Heart left ventricle (tissue), 16 donors: ENCODE results near the gene LRMDA. TPM values are rescaled to one million over a fixed set of nuclear protein-coding genes. Genes with fewer than 3 reads are reported as not detected.

Source experiments
- ATAC-seq, 4 donors: fragments of 200-7000 bp; cut with Tn5 transposase; one replicate each; pipeline ENCODE4 v1.9.1; 2020 to 2022; ENCODE audit warnings: moderate library complexity in 4 of 4, mild to moderate bottlenecking in 3 of 4, moderate number of reproducible peaks in 1 of 4
- DNase-seq, 5 donors: peaks; one replicate each; pipeline ENCODE4 v3.0.0-alpha.2; 2020
- H3K27ac ChIP-seq, 12 donors: fragments of 200-600 bp; sonication (generic) in 4 of 12; one replicate each; pipeline versions ENCODE4 v1.5.0 to v1.8.0; 2016 to 2022; ENCODE audit warnings: mild to moderate bottlenecking in 2 of 12
- H3K27me3 ChIP-seq, 9 donors: fragments of 200-600 bp; sonication (generic) in 2 of 9; one replicate each; pipeline versions ENCODE4 v1.5.1 to v1.8.0; 2016 to 2022; ENCODE audit warnings: mild to moderate bottlenecking in 3 of 9
- H3K36me3 ChIP-seq, 9 donors: fragments of 200-600 bp; sonication (generic) in 2 of 9; one replicate each; pipeline versions ENCODE4 v1.5.0 to v1.8.0; 2018 to 2022; ENCODE audit warnings: mild to moderate bottlenecking in 2 of 9
- H3K4me1 ChIP-seq, 12 donors: fragments of 200-600 bp; sonication (generic) in 4 of 12; one replicate each; pipeline versions ENCODE4 v1.5.0 to v1.8.0; 2016 to 2022; ENCODE audit warnings: mild to moderate bottlenecking in 3 of 12
- H3K4me3 ChIP-seq, 12 donors: fragments of 200-600 bp; sonication (generic) in 4 of 12; one replicate each; pipeline versions ENCODE4 v1.5.0 to v1.8.0; 2017 to 2022; ENCODE audit warnings: mild to moderate bottlenecking in 9 of 12, moderate library complexity in 4 of 12
- H3K9me3 ChIP-seq, 12 donors: fragments of 200-600 bp; sonication (generic) in 4 of 12; one replicate each; pipeline versions ENCODE4 v1.5.0 to v1.8.0; 2016 to 2022; ENCODE audit warnings: mild to moderate bottlenecking in 1 of 12
- POLR2A ChIP-seq, 2 donors: fragments of 450-650 bp; IDR thresholded peaks; one replicate each; pipeline ENCODE4 v1.6.1; 2017; ENCODE audit warnings: antibody characterized with exemption in 2 of 2, mild to moderate bottlenecking in 2 of 2, moderate library complexity in 2 of 2
- WGBS, 4 donors: extraction: QIAGEN DNeasy Blood & Tissue Kit in 2 of 4; methylation state at CpG; one replicate each; pipeline versions ENCODE4 v1.1.5 to v1.1.7; 2013 to 2018; 5-methylcytosine and 5-hydroxymethylcytosine counted together
- intact Hi-C, 10 donors: fragments of 100-400 bp; cut with DNase I; formaldehyde crosslinking; loops; one replicate each; pipeline versions ENCODE4 v1.11.1 to v1.14.2; 2022
- polyA plus RNA-seq, 2 donors: library from polyadenylated mRNA; stranded (reverse); fragments of 200-250 nt; gene quantifications; one replicate each; pipeline ENCODE4 v1.2.3, GENCODE V29; 2013
- total RNA-seq, 9 donors: library from RNA; depleted of rRNA in 2 of 9; stranded (reverse); fragments of >200 nt in 2 of 9; fragmentation: NEBNext Ultra II Directional in 3 of 9; extraction: Animal tissue kit (Norgen Biotek cat#: 25700) in 3 of 9; gene quantifications; one replicate each; pipeline versions ENCODE4 v1.1.0 to v1.2.4, GENCODE V29; 2016 to 2023
- TF ChIP-seq, protein P1 (sequence below), 12 donors: fragments of 200-600 bp; sonication (generic) in 4 of 12; IDR thresholded peaks; one replicate each; pipeline versions ENCODE4 v1.5.0 to v1.8.0; 2018 to 2022; ENCODE audit warnings: antibody characterized with exemption in 12 of 12, mild to moderate bottlenecking in 5 of 12
- donor health status: ischemic (EF 13 %, LVEDD 7.1; RV severe dilation, severe dysfunction).
- donor health status: healthy with polysubstance abuse.
- donor health status: DM: no; HTN: yes; CAD: no.
- donor health status: DM: no; HTN: no; CAD: no.
- donor health status: ischemic (EF 25% LVEDD 6.9; RV normal size, moderate dysfunction).
- donor health status: ischemic (EF 25% LVEDD 5.7; RV mildly dilated, moderate dysfunction).
- donor health status: healthy.
- donor health status: DM: yes; HTN: yes; CAD: no.
- donor health status: ischemic (EF 35%, LVEDD 5.7; RV mildly dilated, moderate dysfunction).
- donor health status: nonischemic (EF 11% LVEDD 7.7; RV severe dilation, severe dysfunction).
- donor health status: DM: yes; HTN: yes; CAD: no.
- donor health status: PGD.
- donor health status: ischemic (EF 29% LVEDD 5.4; RV normal size, mild dysfunction).
- donor health status: nonischemic (EF 23%, LVEDD 6.1; RV moderate dilation, normal function).

LRMDA gene
- total and polyA plus RNA-seq, 11 donors = 2.4 to 34.4 (median 14.9) TPM

DNA sequence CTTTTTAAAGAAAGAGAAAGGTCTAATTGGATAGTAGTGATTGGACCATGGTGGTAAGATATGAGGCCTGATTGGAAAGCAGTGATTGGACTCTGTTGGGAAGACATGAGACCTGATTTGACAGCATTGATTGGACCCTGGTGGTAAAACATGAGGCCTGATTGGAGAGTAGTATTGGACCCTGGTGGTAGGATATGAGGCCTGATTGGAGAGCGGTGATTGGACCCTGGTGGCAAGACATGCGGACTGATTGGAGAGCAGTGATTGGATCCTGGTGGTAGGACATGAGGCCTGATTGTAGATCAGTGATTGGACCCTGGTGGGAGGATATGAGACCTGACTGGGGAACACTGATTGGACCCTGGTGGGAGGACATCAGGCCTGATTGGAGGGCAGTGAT, 444.3 kb downstream of the LRMDA start:
- WGBS, 4 donors = 90 to 99% (median 96%) methylated on average over 2 of the region's 2 CpGs
- intact Hi-C loops = no loop called here
- H3K9me3 ChIP-seq = no peaks in the 10 kb centered on the region
- H3K4me1 ChIP-seq = no peaks in the 10 kb centered on the region
- H3K4me3 ChIP-seq = no peak overlapping the region
- no peak for TF ChIP-seq POLR2A (IDR thresholded peaks at IDR 0.05)
- TF ChIP-seq, protein P1, sequence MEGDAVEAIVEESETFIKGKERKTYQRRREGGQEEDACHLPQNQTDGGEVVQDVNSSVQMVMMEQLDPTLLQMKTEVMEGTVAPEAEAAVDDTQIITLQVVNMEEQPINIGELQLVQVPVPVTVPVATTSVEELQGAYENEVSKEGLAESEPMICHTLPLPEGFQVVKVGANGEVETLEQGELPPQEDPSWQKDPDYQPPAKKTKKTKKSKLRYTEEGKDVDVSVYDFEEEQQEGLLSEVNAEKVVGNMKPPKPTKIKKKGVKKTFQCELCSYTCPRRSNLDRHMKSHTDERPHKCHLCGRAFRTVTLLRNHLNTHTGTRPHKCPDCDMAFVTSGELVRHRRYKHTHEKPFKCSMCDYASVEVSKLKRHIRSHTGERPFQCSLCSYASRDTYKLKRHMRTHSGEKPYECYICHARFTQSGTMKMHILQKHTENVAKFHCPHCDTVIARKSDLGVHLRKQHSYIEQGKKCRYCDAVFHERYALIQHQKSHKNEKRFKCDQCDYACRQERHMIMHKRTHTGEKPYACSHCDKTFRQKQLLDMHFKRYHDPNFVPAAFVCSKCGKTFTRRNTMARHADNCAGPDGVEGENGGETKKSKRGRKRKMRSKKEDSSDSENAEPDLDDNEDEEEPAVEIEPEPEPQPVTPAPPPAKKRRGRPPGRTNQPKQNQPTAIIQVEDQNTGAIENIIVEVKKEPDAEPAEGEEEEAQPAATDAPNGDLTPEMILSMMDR (IDR thresholded peaks at IDR 0.05) = no peak
- H3K27me3 ChIP-seq = no peaks in the 10 kb centered on the region
- no peaks in the 10 kb centered on the region for H3K36me3 ChIP-seq
- H3K27ac ChIP-seq = no peak overlapping the region
- no peak for ATAC-seq
- DNase-seq = no peak

- H3K9me3 ChIP-seq = no peaks in the 10 kb centered on the region
- DNase-seq = no peak
- H3K4me3 ChIP-seq = no peak overlapping the region
- intact Hi-C loops = no loop called here
- H3K36me3 ChIP-seq = no peaks in the 10 kb centered on the region
- no peak for ATAC-seq
- no peaks in the 10 kb centered on the region for H3K4me1 ChIP-seq
- WGBS, 4 donors = 66 to 77% (median 73%) methylated on average over 3 of the region's 3 CpGs
- H3K27me3 ChIP-seq = no peaks in the 10 kb centered on the region
- TF ChIP-seq POLR2A (IDR thresholded peaks at IDR 0.05) = no peak
- TF ChIP-seq, protein P1 (IDR thresholded peaks at IDR 0.05) = no peak
- H3K27ac ChIP-seq = no peak overlapping the region
Observed at GRCh38 chr10:75876710-75877109, 445.3 kb downstream of the LRMDA start.

GRCh38 chr10:75877877-75878276, 446.5 kb downstream of the LRMDA start:
- no peaks in the 10 kb centered on the region for H3K36me3 ChIP-seq
- no peaks in the 10 kb centered on the region for H3K9me3 ChIP-seq
- no peak overlapping the region for H3K4me3 ChIP-seq
- no peaks in the 10 kb centered on the region for H3K4me1 ChIP-seq
- no peaks in the 10 kb centered on the region for H3K27me3 ChIP-seq
- intact Hi-C loops = no loop called here
- DNase-seq = no peak
- TF ChIP-seq POLR2A (IDR thresholded peaks at IDR 0.05) = no peak
- TF ChIP-seq, protein P1 (IDR thresholded peaks at IDR 0.05) = no peak
- H3K27ac ChIP-seq = no peak overlapping the region
- no peak for ATAC-seq
- 88 to 92% (median 90%) methylated on average over 7 of the region's 7 CpGs for WGBS, 4 donors

- WGBS, 4 donors = 88 to 100% (median 96%) methylated on average over 2 of the region's 2 CpGs
- Histone ChIP-seq H3K9me3 (no peaks in the 10 kb centered on the region), H3K27me3 (no peaks in the 10 kb centered on the region), H3K27ac (no peak overlapping the region), H3K4me1 (no peaks in the 10 kb centered on the region), H3K4me3 (no peak overlapping the region), H3K36me3 (no peaks in the 10 kb centered on the region)
- TF ChIP-seq, protein P1 (IDR thresholded peaks at IDR 0.05) = no peak
- no peak for TF ChIP-seq POLR2A (IDR thresholded peaks at IDR 0.05)
- DNase-seq (no peak), ATAC-seq (no peak)
- intact Hi-C loops = no loop called here
Observed at GRCh38 chr10:75878586-75878985, 447.2 kb downstream of the LRMDA start.
